MCF 10A (cell line): ENCODE measurements around the gene C12orf75. TPM values are rescaled to one million over a fixed set of nuclear protein-coding genes. Genes with fewer than 3 reads are reported as not detected.

Experiments
- BruUV-seq: library from RNA; stranded (reverse); fragments of 400-500 nt; replicated peaks from 2 replicates; lab custom pipeline; 2021; lab: Mats Ljungman, UMichigan
- CTCF ChIA-PET: fragments of 300-600 bp; sonication (Branson Sonifier 250); formaldehyde crosslinking; extraction: SDS; loops from one replicate; lab custom pipeline; 2021; ENCODE audit warnings: antibody characterized with exemption, inconsistent platforms; lab: Yijun Ruan, JAX
- POLR2A ChIA-PET: fragments of 300-600, 350-650 bp; sonication (Branson Sonifier 250); formaldehyde crosslinking; extraction: SDS; loops from one replicate; lab custom pipeline; 2020; ENCODE audit warnings: antibody characterized with exemption, inconsistent platforms; lab: Yijun Ruan, JAX
- DNase-seq: peaks from one replicate; pipeline ENCODE4 v3.0.0-alpha.2; 2018; ENCODE audit not compliant: unreplicated experiment
- H3K27ac Mint-ChIP-seq: one replicate; pipeline ENCODE4 v1.8.0; 2022; ENCODE audit warnings: mild to moderate bottlenecking, low read depth, mixed read lengths; ENCODE audit not compliant: unreplicated experiment
- H3K27me3 Mint-ChIP-seq: one replicate; pipeline ENCODE4 v1.8.0; 2022; ENCODE audit warnings: mixed read lengths; ENCODE audit not compliant: insufficient read depth, unreplicated experiment
- H3K36me3 Mint-ChIP-seq: one replicate; pipeline ENCODE4 v1.8.0; 2022; ENCODE audit warnings: mild to moderate bottlenecking, moderate library complexity, mixed read lengths; ENCODE audit not compliant: insufficient read depth, unreplicated experiment
- H3K4me1 Mint-ChIP-seq: one replicate; pipeline ENCODE4 v1.8.0; 2022; ENCODE audit warnings: mixed read lengths; ENCODE audit not compliant: insufficient read depth, unreplicated experiment
- H3K4me3 Mint-ChIP-seq: one replicate; pipeline ENCODE4 v1.8.0; 2022; ENCODE audit warnings: mild to moderate bottlenecking, moderate library complexity, mixed read lengths; ENCODE audit not compliant: unreplicated experiment
- H3K9me3 Mint-ChIP-seq: one replicate; pipeline ENCODE4 v1.8.0; 2022; ENCODE audit warnings: mixed read lengths; ENCODE audit not compliant: unreplicated experiment
- intact Hi-C: fragments of 100-400 bp; cut with micrococcal nuclease; formaldehyde crosslinking; loops from 2 replicates; pipeline ENCODE4 v1.14.1; 2022
- total RNA-seq: library from RNA; stranded (reverse); gene quantifications from 2 replicates; pipeline ENCODE4 v1.2.3, GENCODE V29; 2022
- TF ChIP-seq, protein P1 (sequence below): fragments of 200-600 bp; IDR thresholded peaks from one replicate; pipeline ENCODE4 v1.8.0; 2022; ENCODE audit warnings: antibody characterized with exemption, mild to moderate bottlenecking; ENCODE audit not compliant: unreplicated experiment

Gene C12orf75
- total RNA-seq, 1 experiment from 2014 or later = 53.6 TPM

DNA sequence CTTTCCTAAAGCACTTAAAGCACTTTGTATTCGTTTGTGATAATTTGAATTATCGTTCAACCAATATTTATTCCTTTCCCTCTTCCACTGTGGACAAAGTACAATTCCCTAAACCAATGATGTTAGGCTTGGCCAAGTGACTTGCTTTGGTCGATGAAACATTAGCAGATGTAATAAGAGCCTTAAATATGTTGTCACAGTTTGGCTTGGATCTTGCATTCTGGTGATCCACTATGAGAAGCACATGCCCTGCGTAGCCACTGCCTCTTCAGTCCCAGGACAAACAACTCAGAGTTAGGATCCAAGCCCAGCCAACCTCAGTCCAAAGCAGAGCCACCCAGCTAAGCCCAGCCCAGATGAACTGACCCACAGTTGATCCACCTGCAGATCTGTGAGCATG lies 8.4 kb upstream of the C12orf75 start:
- H3K4me3 Mint-ChIP-seq = no peak overlapping the region
- H3K9me3 Mint-ChIP-seq = no peaks in the 10 kb centered on the region
- no TSS peak for BruUV-seq
- intact Hi-C loops = no loop called here
- TF ChIP-seq, protein P1, sequence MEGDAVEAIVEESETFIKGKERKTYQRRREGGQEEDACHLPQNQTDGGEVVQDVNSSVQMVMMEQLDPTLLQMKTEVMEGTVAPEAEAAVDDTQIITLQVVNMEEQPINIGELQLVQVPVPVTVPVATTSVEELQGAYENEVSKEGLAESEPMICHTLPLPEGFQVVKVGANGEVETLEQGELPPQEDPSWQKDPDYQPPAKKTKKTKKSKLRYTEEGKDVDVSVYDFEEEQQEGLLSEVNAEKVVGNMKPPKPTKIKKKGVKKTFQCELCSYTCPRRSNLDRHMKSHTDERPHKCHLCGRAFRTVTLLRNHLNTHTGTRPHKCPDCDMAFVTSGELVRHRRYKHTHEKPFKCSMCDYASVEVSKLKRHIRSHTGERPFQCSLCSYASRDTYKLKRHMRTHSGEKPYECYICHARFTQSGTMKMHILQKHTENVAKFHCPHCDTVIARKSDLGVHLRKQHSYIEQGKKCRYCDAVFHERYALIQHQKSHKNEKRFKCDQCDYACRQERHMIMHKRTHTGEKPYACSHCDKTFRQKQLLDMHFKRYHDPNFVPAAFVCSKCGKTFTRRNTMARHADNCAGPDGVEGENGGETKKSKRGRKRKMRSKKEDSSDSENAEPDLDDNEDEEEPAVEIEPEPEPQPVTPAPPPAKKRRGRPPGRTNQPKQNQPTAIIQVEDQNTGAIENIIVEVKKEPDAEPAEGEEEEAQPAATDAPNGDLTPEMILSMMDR = no peak
- CTCF ChIA-PET = no interaction called here
- H3K27me3 Mint-ChIP-seq = no peaks in the 10 kb centered on the region
- POLR2A ChIA-PET = interaction anchor here (0.7 kb wide), 1 partner anchor 11 kb away, joined by 3 read pairs; no protein-coding TSS in a partner anchor
- DNase-seq = no peak
- H3K27ac Mint-ChIP-seq = no peak overlapping the region
- no peaks in the 10 kb centered on the region for H3K4me1 Mint-ChIP-seq
- H3K36me3 Mint-ChIP-seq = no peaks in the 10 kb centered on the region

DNA sequence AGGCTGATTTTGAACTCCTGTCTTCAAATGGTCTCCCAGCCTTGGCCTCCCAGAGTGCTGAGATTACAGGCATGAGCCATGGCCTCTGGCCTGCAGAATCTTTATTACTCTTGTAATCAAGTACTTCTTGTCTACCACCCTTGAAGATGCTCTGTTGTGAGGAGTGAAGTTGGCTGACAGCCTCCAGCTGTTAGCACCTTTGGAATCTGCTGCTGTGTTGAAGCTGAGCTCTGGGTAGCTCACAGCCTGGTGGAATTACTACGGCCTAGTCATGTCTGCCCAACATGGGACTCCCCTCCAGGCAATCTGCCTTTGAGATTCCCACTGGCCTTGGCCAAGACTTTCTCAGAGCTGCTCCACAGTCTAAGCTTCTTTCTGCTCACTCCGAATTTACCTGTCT lies 5.8 kb upstream of the C12orf75 start:
- no peak for DNase-seq
- H3K27me3 Mint-ChIP-seq = no peaks in the 10 kb centered on the region
- POLR2A ChIA-PET = interaction anchor here (0.6 to 0.9 kb wide), 2 partner anchors 9 to 1470 kb away, joined by 3 to 4 read pairs; no protein-coding TSS in a partner anchor
- H3K4me3 Mint-ChIP-seq = no peak overlapping the region
- no peaks in the 10 kb centered on the region for H3K9me3 Mint-ChIP-seq
- no peaks in the 10 kb centered on the region for H3K4me1 Mint-ChIP-seq
- TF ChIP-seq, protein P1 = no peak
- CTCF ChIA-PET = no interaction called here
- no peaks in the 10 kb centered on the region for H3K36me3 Mint-ChIP-seq
- intact Hi-C loops = no loop called here
- no peak overlapping the region for H3K27ac Mint-ChIP-seq
- no TSS peak for BruUV-seq

DNA sequence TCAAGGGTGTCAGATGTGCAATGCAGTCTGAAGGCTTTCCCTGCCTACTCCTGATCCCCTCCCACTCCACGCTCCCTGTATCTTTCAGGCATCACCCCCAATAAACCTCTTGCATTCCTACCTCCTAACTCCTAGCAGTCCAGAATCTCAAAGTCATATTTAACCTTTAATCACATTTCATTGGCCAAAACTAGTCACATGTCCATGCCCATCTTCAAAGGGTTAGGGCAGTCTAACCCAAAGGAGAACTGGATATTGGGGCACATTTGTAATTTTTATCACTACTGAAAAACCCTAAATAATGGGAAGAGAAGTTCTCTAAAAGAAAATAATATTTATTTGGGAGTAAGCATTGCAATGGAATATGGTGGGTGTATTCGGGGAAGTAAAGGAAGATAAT lies 5.4 kb upstream of the C12orf75 start:
- H3K27ac Mint-ChIP-seq = no peak overlapping the region
- H3K4me3 Mint-ChIP-seq = no peak overlapping the region
- H3K27me3 Mint-ChIP-seq = no peaks in the 10 kb centered on the region
- no peaks in the 10 kb centered on the region for H3K9me3 Mint-ChIP-seq
- ChIA-PET CTCF (no interaction called here), POLR2A (interaction anchor here (0.6 to 0.9 kb wide), 2 partner anchors 8 to 1471 kb away, joined by 3 to 4 read pairs; no protein-coding TSS in a partner anchor)
- intact Hi-C loops = no loop called here
- H3K4me1 Mint-ChIP-seq = no peaks in the 10 kb centered on the region
- TF ChIP-seq, protein P1 = no peak
- no peaks in the 10 kb centered on the region for H3K36me3 Mint-ChIP-seq
- no peak for DNase-seq
- no TSS peak for BruUV-seq

DNA sequence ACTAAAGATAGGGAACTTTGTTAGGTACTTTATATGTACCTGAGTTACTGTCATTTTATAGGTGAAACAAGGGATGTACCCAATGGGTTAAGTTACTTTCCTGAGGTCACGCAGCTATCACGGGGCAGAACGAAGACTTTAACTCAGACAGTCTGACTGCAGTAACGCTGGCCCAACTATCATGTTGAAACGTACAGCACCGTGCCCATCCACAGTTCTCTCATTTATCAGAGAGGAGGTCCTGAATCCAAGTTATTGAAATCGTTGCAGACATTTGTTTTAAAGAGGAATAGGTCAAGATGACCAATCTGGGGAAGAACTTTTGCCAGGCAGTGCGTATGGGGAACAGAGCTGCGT lies 587 bp upstream of the C12orf75 start:
- intact Hi-C loops = loop anchor here (5.0 kb wide), 1 partner anchor 223 kb away; the partner anchor contains the start of gene WASHC4
- no TSS peak for BruUV-seq
- Mint-ChIP-seq H3K4me1 (peaks cover 23% of the 10 kb centered on the region), H3K4me3 (peak overlapping the region; percentile 71), H3K27ac (no peak overlapping the region), H3K36me3 (no peaks in the 10 kb centered on the region), H3K27me3 (no peaks in the 10 kb centered on the region), H3K9me3 (no peaks in the 10 kb centered on the region)
- ChIA-PET CTCF (interaction anchor here (1.2 kb wide), 1 partner anchor 94 kb away, joined by 3 read pairs; the partner anchor contains the start of gene APPL2), POLR2A (interaction anchor here (0.6 to 5.2 kb wide), 5 partner anchors 14 to 95 kb away, joined by 3 to 51 read pairs (median 4); partner anchors contain the start of gene APPL2)
- TF ChIP-seq, protein P1 = no peak
- DNase-seq = no peak
